IPS-18c (cell line): Measurements from ENCODE around the gene EPS8L1.
"Not testable (repeated sequence)": the region's sequence is repeated elsewhere in the genome, so short reads cannot be mapped to it uniquely, and the experiment has no call there.

Source experiments
- H3K4me3 ChIP-seq: 2 replicates; pipeline ENCODE4 v1.7.0; 2013; ENCODE audit warnings: low read depth, mild to moderate bottlenecking, low read length, moderate library complexity; ENCODE audit not compliant: insufficient read depth
- H3K9me3 ChIP-seq: one replicate; pipeline ENCODE4 v1.6.1; 2013; ENCODE audit warnings: mild to moderate bottlenecking, low read length, moderate library complexity; ENCODE audit not compliant: control insufficient read depth, insufficient read depth

EPS8L1 gene

DNA sequence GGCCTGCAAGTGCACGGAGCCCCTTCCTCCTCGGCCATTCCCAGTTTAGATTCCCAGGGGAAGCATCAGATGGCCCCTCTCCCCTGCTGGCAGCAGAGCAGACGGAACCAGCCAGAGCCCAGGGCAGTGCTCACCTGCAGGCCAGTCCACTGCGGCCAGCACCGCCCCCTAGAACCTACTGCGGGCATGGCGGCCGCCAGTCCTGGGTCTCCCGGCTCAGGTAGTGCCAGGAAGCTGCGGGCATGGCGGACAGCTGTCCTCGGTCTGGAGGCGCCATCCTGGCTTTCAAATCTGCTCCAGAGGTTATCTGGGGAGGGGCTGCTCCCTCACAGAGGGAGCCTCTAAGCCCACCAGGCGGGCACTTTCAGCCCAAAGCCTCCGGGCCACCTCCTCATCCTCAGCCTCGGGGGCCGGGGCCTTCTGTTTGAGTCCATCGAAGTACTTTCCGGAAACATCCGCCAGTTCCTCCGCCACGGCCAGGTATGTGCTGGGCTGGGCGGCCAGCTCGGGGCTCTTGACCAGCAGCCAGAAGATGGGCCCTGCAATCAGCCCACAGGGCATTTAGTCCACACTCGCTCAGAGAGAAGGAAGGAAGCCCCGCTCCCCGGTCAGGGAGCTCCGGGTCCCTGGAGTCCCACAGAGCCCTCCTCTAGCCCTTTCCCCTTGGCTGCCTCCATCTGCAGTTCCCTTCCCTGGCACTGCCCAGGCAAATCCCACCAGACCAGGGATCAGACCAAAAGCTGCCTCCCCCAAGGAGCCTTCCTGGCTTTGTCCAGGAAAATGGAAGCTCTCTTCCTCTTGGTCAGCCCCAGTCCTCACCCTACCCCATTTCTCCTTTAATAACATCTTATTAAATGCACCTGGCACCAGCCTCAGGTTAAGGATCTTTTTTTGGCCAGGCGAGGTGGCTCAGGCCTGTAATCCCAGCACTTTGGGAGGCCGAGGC is 30.6 kb upstream of the EPS8L1 start:
- Histone ChIP-seq H3K9me3 (no peaks in the 10 kb centered on the region), H3K4me3 (no peak overlapping the region)

DNA sequence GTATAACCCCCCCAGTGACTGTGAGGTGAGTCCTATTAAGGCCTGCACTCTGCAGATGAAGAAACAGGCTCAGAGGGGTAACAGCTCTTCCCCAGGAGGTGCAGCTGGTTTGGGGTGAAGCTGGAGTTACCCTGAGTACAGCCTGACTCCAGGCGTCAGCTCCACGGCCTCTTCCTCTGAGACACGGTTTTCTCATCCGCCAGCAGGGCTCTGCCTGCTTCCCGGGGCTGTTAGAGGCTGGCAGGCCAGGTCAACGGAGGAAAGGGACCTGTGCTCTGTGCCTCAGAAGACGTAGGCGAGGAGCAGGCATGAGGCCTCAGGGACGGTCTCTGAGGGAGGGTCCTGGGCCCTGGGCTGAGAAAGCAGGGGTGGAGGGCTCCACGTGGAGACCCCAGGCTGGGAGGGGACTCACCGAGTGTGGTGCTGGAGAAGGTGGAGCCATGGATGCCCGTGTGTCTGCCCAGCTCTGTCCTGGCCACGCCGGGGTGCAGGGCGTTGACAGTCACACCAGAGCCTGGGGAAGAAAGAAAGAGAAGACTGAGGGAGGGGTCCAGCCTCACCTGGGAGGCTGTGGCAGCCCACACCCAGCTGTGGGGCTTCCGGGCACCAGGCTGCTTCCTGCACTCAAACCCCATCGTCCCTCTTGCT is 28.6 kb upstream of the EPS8L1 start:
- Histone ChIP-seq H3K9me3 (no peaks in the 10 kb centered on the region), H3K4me3 (no peak overlapping the region)

DNA sequence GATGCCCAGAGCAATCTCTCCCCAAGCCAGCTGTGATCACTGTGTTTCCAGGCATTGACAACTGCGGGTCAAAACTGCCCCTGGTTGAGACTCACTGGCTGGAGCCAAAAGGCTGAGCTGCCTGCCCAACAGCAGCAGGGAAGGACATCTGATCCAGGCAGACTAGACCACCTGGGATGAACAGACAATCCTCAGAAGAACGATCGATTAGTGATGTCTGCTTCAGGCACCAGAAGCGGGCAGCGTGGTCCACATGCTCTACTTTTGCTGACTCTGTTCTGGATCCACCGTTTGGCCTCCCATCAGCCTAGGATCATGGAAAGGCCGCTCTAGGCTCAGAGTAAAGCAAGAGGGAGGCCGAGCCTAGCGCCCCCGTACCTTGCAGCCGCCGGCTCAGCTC is 27.7 kb upstream of the EPS8L1 start:
- Histone ChIP-seq H3K9me3 (no peaks in the 10 kb centered on the region), H3K4me3 (no peak overlapping the region)

DNA sequence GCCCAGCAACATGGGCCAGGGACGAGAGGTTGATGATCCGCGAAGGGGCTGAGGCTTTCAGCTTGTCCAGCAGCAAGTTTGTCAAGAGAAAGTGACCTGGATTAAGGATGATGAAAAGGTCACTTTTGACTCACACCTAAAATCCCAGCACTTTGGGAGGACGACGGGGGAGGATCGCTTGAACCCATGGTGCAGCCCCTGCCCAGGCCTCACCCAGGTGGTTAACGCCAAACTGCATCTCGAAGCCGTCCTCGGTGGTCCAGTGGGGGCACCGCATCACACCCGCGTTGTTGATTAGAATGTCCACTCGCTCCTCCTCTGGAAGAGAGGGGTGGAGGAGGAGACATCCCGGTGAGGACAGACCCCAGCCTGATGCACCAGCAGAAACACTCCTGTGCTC is 27.2 kb upstream of the EPS8L1 start:
- H3K9me3 ChIP-seq: no peaks in the 10 kb centered on the region

DNA sequence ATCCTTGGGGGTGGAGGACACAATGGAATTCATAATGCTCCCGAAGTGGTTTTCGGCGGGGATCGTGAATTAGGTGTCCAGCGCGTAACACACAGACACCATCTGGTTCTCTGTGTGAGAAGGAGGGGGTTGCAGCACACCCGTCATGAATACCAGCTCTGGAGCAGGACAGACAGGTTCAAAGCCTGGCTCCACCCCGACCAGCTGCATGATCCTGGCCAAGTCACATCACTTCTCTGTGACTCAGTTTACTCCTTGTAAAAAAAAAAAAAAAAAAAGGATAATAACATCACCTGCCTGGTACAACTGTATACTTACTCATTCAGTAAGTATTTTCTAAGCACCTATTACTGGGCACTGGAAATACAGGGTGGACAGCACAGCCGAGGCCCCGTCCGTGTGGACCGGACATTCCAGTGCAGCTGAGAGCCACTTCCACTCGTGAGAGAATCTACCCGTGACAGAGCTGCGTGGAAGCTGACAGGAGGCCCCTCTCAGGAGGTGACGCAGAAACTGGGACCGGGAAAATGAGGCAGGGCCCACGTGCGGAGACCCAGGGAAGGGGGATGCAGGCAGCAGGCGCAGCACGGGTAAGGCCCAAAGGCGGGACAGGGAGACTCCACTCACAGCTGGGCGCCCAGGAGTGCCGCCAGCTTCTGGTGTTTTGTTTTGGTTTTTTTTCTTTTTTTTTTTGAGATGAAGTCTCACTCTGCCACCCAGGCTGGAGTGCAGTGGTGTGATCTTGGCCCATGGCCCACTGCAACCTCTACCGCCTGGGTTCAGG is 24.7 kb upstream of the EPS8L1 start:
- Histone ChIP-seq H3K4me3 (no peak overlapping the region), H3K9me3 (no peaks in the 10 kb centered on the region)

More for the DNA sequence above, 27.2 kb upstream of the EPS8L1 start:
- H3K4me3 ChIP-seq: no peak overlapping the region

DNA sequence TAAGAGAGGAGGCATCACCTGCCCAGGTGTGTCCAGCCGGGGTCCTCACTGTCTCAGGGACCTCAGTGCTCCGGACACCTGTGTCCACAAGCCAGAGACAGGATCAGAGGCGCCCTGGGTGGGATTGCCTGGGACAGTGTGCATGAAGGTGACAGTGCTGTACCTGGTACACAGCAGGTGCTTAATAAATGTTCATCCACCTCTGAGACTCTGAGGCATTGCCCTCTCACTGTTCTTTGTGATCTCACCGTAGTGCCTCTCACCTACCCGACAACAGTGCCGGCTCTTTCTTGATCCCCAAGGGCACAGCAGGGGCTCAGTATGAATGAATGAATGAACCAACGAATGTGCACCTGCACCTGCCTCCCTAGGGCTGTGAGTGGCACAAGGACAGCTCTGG is 21.9 kb upstream of the EPS8L1 start:
- H3K9me3 ChIP-seq: peaks cover 2% of the 10 kb centered on the region

DNA sequence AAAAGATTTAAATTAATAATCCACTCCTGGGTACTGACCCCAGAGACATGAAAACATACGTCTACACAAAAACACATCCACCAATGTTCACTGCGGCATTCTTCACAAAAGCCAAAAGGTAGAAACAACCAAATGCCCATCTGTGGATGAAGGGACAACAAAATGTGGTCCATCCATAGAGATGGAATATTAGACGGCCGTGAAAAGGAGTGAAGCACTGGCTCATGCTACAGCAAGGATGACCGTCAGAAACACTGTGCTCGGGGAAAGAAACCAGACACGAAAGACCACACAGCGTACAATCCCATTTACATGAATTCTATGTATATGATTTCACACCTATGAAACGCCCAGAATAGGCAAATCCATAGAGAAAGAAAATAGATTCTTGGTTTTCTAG is 18.8 kb upstream of the EPS8L1 start:
- Histone ChIP-seq H3K4me3 (no peak overlapping the region), H3K9me3 (peaks cover 2% of the 10 kb centered on the region)

More for the DNA sequence above, 21.9 kb upstream of the EPS8L1 start:
- no peak overlapping the region for H3K4me3 ChIP-seq

DNA sequence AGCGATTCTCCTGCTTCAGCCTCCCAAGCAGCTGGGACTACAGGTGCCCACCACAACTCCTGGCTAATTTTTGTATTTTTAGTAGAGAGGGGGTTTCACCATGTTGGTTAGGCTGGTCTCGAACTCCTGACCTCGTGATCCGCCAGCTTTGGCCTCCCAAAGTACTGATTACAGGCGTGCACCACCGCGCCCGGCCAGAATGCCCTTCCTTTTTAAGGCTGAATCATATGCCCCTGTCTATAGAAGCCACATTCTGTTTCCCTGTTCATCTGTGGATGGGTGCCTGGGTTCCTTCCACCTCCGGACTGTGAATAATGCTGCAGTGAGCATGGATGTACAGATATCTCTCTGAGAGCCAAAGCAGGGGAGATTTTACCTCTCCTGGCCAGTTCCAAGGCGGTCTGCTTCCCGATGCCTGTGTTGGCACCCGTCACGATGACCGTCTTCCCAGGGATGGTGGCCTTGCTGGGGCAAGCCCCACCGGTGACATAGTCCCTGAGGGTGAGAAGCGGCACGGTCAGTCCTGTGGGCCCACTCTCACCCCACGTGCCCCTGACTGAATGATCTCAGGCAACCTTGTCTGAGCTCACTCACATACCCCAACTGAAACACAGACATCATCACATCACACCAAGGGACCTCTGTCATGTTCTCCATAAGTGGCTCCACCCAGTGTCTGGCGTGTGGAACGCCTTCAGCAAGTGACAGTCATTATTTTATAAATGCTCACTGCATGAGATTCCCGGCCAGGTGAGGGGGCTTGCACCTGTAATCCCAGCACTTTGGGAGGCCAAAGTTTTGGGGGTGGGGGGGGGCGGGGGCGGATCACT is 16.7 kb upstream of the EPS8L1 start:
- H3K9me3 ChIP-seq: peaks cover 2% of the 10 kb centered on the region
- H3K4me3 ChIP-seq: no peak overlapping the region

DNA sequence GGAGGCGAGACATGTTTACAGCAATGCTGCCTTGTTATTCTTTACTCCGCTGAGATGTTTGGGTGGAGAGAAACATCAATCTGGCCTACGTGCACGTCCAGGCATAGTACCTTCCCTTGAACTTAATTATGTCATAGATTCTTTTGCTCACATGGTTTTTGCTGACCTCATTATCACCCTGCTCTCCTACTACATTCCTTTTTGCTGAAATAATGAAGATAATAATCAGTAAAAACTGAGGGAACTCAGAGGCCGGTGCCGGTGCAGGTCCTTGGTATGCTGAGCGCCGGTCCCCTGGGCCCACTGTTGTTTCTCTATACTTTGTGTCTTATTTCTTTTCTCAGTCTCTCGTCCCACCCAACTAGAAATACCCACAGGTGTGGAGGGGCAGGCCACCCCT is 15.4 kb upstream of the EPS8L1 start:
- not testable (repeated sequence) for H3K9me3 ChIP-seq, H3K4me3 ChIP-seq

DNA sequence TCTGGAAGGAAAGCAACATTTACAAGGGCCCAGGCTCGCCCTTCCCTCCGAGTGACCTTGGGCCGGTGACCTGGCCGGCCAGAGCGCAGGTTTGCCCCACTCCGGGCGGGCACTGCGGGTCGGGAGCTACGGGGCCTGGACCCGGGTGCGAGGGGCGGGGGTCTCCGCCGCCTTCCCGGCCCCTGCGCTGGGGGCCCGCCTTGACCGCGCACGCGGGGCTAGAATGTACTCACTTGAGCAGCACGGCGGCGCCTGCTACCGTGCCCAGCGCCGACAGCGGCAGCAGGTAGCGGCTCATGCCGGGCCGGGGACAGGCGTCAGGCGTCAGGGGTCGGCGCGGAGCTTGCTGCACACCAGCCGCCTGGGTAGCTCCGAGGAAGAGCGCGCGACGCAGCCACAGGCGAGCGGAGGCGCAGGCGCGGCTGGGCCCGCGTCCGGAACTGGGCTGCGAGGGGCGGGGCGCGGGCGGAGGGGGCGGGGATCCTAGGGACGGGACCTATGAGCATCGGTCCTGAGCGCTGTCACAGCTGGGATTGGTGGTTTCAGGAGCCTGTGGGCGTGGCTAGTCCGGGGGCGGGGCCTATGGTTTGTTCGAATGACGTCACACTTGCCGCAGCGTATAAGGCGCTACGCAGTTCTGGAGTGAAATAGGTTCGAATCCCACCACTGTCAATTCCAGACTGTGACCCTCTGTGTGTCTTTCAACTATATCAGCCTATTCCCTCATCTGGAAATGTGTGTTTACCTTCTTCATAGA is 12.8 kb upstream of the EPS8L1 start, which contains the start of gene RDH13:
TSS of gene RDH13 (minus strand) at position 414 of the 757 bp plus-strand sequence. CDS start at position 298, 116 bp downstream.
- Histone ChIP-seq H3K4me3 (peak within 1 kb of the TSS; percentile 75), H3K9me3 (no peaks in the 10 kb centered on the region)

DNA sequence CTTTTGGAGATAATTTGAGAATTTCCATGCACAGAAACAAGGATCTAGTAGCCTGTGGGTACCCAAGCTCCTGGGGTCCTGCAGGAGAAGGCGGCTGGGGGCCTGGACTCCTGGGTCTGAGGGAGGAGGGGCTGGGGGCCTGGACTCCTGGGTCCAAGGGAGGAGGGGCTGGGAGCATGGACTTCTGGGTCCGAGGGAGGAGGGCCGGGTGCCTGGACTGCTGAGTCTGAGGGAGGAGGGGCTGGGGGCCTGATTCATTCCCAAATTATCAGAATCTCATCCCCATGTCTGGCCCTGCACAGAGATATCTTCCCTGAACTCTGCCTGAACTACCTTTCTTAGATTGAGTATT is 12.2 kb upstream of the EPS8L1 start:
- Histone ChIP-seq H3K9me3 (no peaks in the 10 kb centered on the region), H3K4me3 (no peak overlapping the region)

DNA sequence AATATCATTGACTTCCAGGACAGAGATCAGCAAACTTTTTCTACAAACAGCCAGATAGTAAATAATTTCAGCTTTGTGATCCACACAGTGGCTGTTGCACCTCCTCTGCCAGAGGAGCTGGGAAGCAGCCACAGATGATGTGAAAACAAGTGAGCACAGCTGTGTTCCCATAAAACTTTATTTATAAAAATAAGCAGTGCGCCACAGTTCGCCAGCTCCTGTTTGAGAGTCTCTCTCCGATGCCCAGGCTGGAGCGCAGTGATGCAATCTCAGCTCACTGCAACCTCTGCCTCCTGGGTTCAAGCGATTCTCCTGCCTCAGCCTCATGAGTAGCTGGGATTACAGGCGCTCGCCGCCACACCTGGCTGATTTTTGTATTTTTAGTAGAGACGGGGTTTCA is 10.2 kb upstream of the EPS8L1 start:
- H3K9me3 ChIP-seq, H3K4me3 ChIP-seq: not testable (repeated sequence)

DNA sequence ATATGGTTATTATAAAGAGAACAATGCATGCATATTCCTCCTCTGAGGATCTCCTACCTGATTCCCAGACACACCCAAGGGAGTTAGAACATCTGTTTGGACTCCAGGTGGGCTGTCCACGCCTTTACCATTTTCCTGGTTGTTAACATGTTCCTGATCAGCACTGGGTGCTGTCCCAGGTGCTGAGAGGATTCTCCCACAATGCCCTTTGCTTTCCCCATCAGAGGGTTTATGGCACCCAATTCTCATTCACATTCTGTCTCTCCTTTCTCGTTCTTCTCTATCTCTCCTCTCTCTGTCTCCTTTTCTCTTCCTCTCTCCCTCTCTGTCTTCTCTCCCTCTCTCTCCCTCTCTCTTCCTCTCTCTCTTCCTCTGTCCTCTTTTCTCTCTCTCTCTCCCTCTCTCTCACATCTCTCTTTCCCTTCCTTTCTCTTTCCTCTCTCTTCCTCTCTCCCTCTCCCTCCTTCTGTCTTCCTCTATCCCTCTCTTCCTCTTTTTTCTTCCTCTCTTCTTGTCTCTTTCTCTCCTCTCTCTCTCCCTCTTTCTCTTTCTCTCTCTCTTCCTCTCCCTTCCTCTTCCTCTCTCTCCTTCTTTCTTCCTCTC is 9.5 kb upstream of the EPS8L1 start:
- Histone ChIP-seq H3K9me3 (no peaks in the 10 kb centered on the region), H3K4me3 (no peak overlapping the region)

DNA sequence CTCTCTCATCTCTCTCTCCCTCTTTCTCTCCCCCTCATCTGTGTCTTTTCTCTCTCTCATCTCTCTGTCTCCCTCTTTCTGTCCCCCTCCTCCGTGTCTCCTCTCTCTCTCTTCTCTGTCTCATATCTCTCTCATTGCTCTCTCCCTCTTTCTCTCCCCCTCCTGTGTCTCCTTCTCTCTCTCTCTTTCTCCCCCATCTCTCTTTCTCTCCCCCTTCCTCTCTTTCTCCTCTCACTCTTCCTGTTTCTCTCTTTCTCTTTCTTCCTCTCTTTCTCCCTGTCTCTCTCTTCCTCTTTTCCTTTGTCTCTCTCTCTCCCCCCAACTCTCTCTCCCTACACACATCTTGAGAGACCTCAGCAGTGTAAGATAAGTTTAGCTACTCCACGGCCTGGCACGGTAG is 7.8 kb upstream of the EPS8L1 start:
- Histone ChIP-seq H3K9me3 (no peaks in the 10 kb centered on the region), H3K4me3 (no peak overlapping the region)

DNA sequence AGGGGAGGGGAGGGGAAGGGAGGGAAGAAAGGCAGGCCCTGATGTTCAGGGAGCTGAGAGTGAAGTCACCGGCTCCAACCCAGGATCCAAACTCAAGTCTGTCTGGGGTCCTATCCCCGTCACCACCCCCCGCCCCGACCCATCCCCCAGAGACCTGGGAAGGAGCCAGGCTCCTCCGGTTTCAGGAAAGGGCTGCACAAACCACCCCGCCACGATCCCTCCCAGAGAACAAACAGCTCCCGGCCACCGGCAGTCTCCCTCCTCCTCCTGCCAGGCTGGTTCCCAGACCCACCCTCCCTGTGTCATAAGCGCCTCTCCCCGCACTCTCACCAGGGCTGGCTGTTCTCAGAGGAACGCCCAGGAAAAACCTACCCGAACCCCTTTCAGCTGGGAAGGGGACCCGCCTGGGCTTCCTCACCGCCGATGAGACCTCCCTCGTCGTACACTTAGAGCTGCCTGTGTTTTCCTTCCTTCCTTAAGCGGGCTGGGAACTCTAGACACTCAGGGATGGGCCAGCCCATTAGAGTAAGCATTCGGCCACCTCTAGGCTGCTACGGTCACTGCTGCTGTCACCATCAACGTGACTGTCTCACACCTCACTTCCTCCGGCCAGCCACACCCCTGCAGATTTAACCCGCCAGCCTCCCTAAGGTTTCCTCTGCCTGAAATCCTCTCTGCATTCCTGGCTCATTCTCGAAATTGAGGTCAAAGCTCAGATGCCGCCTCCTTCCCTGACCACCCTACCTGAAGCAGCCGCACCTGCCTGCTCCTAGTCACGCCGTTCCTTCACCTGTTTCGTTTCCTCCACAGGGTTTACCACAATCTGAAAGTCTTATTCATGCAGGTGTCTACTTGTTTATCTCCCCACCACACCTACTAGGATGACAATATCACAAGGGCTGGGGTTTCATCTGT is 6.5 kb upstream of the EPS8L1 start:
- H3K4me3 ChIP-seq: peak overlapping the region; percentile 42

More for the DNA sequence above, 6.5 kb upstream of the EPS8L1 start:
- peaks cover 2% of the 10 kb centered on the region for H3K9me3 ChIP-seq
